Neuronal stem cell (in vitro differentiated cells): ENCODE data around the gene SYTL1.

ENCODE experiments used
- DNase-seq: peaks from one replicate; pipeline ENCODE4 v3.0.0-alpha.2; 2013; ENCODE audit warnings: low spot score
- H2AFZ ChIP-seq: one replicate; pipeline ENCODE4 v1.6.1; 2013; ENCODE audit warnings: mild to moderate bottlenecking, low read length, inconsistent platforms
- H2AK5ac ChIP-seq: 2 replicates; pipeline ENCODE4 v1.6.1; 2013; ENCODE audit warnings: low read depth, mild to moderate bottlenecking, inconsistent platforms, low read length, moderate library complexity, mixed read lengths
- H2BK120ac ChIP-seq: 2 replicates; pipeline ENCODE4 v1.6.1; 2013; ENCODE audit warnings: low read depth, mild to moderate bottlenecking, inconsistent platforms, low read length, moderate library complexity, mixed read lengths
- H2BK12ac ChIP-seq: one replicate; pipeline ENCODE4 v1.6.1; 2013; ENCODE audit warnings: low read length, inconsistent platforms
- H2BK15ac ChIP-seq: 2 replicates; pipeline ENCODE4 v1.6.1; 2013; ENCODE audit warnings: mild to moderate bottlenecking, low read length, inconsistent platforms, mixed read lengths
- H2BK5ac ChIP-seq: one replicate; pipeline ENCODE4 v1.6.1; 2013; ENCODE audit warnings: inconsistent platforms, mild to moderate bottlenecking, low read length, moderate library complexity
- H3K14ac ChIP-seq: one replicate; pipeline ENCODE4 v1.6.1; 2013; ENCODE audit warnings: low read length, inconsistent platforms
- H3K18ac ChIP-seq: 2 replicates; pipeline ENCODE4 v1.6.1; 2013; ENCODE audit warnings: low read length, inconsistent platforms
- H3K23ac ChIP-seq: 2 replicates; pipeline ENCODE4 v1.6.1; 2013; ENCODE audit warnings: low read depth, mild to moderate bottlenecking, mixed read lengths, low read length, inconsistent platforms; ENCODE audit not compliant: poor library complexity
- H3K27ac ChIP-seq: replicated peaks from 3 replicates; pipeline ENCODE4 v1.5.1; 2013; ENCODE audit warnings: low read length, inconsistent platforms
- H3K27me3 ChIP-seq, 3 experiments: 2 replicates each; pipeline ENCODE4 v1.6.1; 2013; ENCODE audit warnings: low read length in 3 of 3, mild to moderate bottlenecking in 2 of 3, inconsistent platforms in 1 of 3, low read depth in 1 of 3, mixed read lengths in 1 of 3, moderate library complexity in 1 of 3; ENCODE audit not compliant: control insufficient read depth in 3 of 3, insufficient read depth in 3 of 3
- H3K36me3 ChIP-seq, 2 donors: replicated peaks in 1 of 2; 2 replicates each; pipeline ENCODE4 v1.6.1; 2013; ENCODE audit warnings: low read length in 2 of 2; ENCODE audit not compliant: control insufficient read depth in 2 of 2, insufficient read depth in 2 of 2
- H3K4ac ChIP-seq: 2 replicates; pipeline ENCODE4 v1.6.1; 2013; ENCODE audit warnings: inconsistent platforms, mild to moderate bottlenecking, low read length, moderate library complexity
- H3K4me1 ChIP-seq, 2 donors: 1 replicate in 1 of 2; 2 replicates in 1 of 2; pipeline ENCODE4 v1.6.1; 2013; ENCODE audit warnings: low read length in 2 of 2, low read depth in 1 of 2; ENCODE audit not compliant: control insufficient read depth in 2 of 2, insufficient read depth in 1 of 2
- H3K4me2 ChIP-seq: one replicate; pipeline ENCODE4 v1.6.1; 2013; ENCODE audit warnings: mild to moderate bottlenecking, low read length, inconsistent platforms; ENCODE audit not compliant: insufficient read depth, poor library complexity, severe bottlenecking
- H3K4me3 ChIP-seq, 2 donors: 2 replicates each; pipeline ENCODE4 v1.5.1; 2013; ENCODE audit warnings: low read length in 2 of 2, mild to moderate bottlenecking in 2 of 2, inconsistent platforms in 1 of 2, moderate library complexity in 1 of 2
- H3K79me1 ChIP-seq: one replicate; pipeline ENCODE4 v1.6.1; 2013; ENCODE audit warnings: low read depth, mild to moderate bottlenecking, inconsistent platforms, low read length, moderate library complexity
- H3K9ac ChIP-seq: one replicate; pipeline ENCODE4 v1.6.1; 2013; ENCODE audit warnings: mild to moderate bottlenecking, low read depth, low read length, inconsistent platforms; ENCODE audit not compliant: poor library complexity
- H3K9me3 ChIP-seq, 2 donors: replicated peaks in 1 of 2; 2 replicates each; pipeline versions ENCODE3 to v1.6.1; 2013; ENCODE audit warnings: low read length in 2 of 2, mild to moderate bottlenecking in 2 of 2, inconsistent platforms in 1 of 2, low read depth in 1 of 2, mixed read lengths in 1 of 2, moderate library complexity in 1 of 2; ENCODE audit not compliant: control insufficient read depth in 2 of 2, insufficient read depth in 1 of 2
- H4K8ac ChIP-seq: one replicate; pipeline ENCODE4 v1.6.1; 2013; ENCODE audit warnings: low read depth, mild to moderate bottlenecking, inconsistent platforms, low read length, moderate library complexity
- H4K91ac ChIP-seq: one replicate; pipeline ENCODE4 v1.6.1; 2013; ENCODE audit warnings: low read length, low read depth, mild to moderate bottlenecking, inconsistent platforms; ENCODE audit not compliant: poor library complexity
- WGBS, 2 donors: extraction: QIAGEN DNeasy Blood & Tissue Kit; methylation state at CpG; one replicate each; pipeline ENCODE4 v1.1.7; 2013; ENCODE audit warnings: missing lambda C conversion rate in 2 of 2, mixed read lengths in 1 of 2; ENCODE audit not compliant: insufficient read length in 2 of 2, insufficient replicate concordance in 1 of 2; ENCODE audit errors: extremely low coverage in 2 of 2; 5-methylcytosine and 5-hydroxymethylcytosine counted together

The SYTL1 gene

GRCh38 chr1:27331426-27331825, 10.4 kb upstream of the SYTL1 start:
- no peak overlapping the region for H2BK120ac ChIP-seq
- H3K4ac ChIP-seq, result no peak overlapping the region
- H4K8ac ChIP-seq, result no peak overlapping the region
- no peak overlapping the region for H3K23ac ChIP-seq
- H2AFZ ChIP-seq, result no peak overlapping the region
- H2BK15ac ChIP-seq, result no peak overlapping the region
- H3K36me3 ChIP-seq, result peaks cover 42 to 93% of the 10 kb centered on the region in 2 donors
- H3K4me2 ChIP-seq, result no peak overlapping the region
- DNase-seq, result no peak
- H3K9me3 ChIP-seq, result no peaks in the 10 kb centered on the region
- H3K27me3 ChIP-seq, result peaks cover 0 to 2% (median 0%) of the 10 kb centered on the region in 3 experiments
- H2BK5ac ChIP-seq, result no peak overlapping the region
- WGBS, 2 donors, result no CpG with 5 or more reads among the region's 3 CpGs
- no peaks in the 10 kb centered on the region for H3K79me1 ChIP-seq
- H3K4me1 ChIP-seq, result peaks cover 0 to 1% of the 10 kb centered on the region in 2 donors
- no peak overlapping the region for H3K27ac ChIP-seq
- no peak overlapping the region for H3K9ac ChIP-seq
- no peak overlapping the region for H4K91ac ChIP-seq
- no peak overlapping the region for H3K4me3 ChIP-seq
- H3K14ac ChIP-seq, result no peak overlapping the region
- H3K18ac ChIP-seq, result no peak overlapping the region
- H2AK5ac ChIP-seq, result no peak overlapping the region
- no peak overlapping the region for H2BK12ac ChIP-seq

DNA sequence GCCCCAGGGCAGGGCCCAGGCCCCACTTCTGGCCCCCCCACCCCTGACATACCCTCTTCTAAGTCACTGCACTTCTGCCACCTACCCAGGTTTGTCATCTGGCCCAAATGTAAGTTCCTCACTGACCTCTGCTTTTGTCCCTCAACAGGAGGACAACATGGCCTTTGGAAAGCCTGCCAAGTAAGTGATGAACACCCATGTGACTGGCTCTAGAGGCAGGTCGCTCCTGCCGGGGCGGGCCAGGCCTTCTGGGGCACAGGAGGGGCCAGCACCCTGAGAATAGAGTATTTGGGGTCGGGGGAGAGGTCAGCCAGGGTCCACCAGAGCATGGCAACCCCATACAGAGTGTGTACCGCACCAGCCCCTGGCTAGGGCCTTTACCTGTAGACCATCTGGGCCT, 9.9 kb upstream of the SYTL1 start:
- Histone ChIP-seq H3K4me3 (no peak overlapping the region), H3K9ac (no peak overlapping the region), H3K14ac (no peak overlapping the region), H4K91ac (no peak overlapping the region), H2BK15ac (no peak overlapping the region), H3K9me3 (no peaks in the 10 kb centered on the region), H2BK120ac (no peak overlapping the region), H2BK12ac (no peak overlapping the region), H2AK5ac (no peak overlapping the region), H2AFZ (no peak overlapping the region), H2BK5ac (no peak overlapping the region), H3K18ac (no peak overlapping the region), H3K4me1 (peaks cover 0 to 1% of the 10 kb centered on the region in 2 donors), H4K8ac (no peak overlapping the region), H3K36me3 (peaks cover 39 to 93% of the 10 kb centered on the region in 2 donors), H3K79me1 (no peaks in the 10 kb centered on the region), H3K4me2 (no peak overlapping the region), H3K4ac (no peak overlapping the region), H3K27ac (no peak overlapping the region), H3K23ac (no peak overlapping the region), H3K27me3 (peaks cover 0 to 2% (median 0%) of the 10 kb centered on the region in 3 experiments)
- no CpG with 5 or more reads among the region's 5 CpGs for WGBS, 2 donors
- DNase-seq, result no peak

DNA sequence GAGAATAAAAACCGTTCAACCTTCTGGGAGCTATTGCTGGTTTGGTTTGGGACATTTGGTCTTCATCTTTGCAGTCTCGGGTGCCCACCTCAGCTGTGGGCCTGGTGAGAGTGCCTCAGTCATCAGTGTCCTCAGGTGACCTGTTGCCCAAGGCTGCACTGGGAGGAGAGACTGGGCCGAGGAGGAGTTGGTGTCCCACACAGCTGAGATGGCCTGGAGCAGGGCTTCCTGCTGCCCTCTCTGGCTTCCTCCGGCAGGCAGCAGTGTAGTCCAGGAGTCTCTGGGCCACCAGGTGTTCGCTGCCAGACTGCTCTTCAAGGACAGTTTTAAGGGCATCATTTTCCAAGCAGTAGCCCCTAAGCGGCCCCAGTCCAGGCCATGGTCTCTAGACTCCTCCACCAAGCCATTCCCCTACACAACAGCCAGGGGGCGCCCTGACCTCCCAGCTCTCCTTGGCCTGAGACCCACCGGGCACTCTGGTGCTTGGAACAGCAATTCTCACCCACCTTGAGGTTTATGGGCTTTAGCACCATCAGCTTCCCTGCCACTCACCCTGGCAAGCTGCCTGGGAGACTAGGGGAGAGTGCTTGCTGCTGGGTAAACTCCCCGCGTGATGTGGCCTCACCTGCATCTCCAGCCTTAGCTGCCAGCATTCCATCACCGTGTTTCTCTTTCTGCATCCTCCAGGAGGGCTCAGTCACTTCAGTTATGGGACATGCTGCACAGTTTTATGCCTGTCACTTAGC, 9.1 kb upstream of the SYTL1 start:
- no peaks in the 10 kb centered on the region for H3K79me1 ChIP-seq
- no peak overlapping the region for H3K27ac ChIP-seq
- H3K4ac ChIP-seq, result no peak overlapping the region
- no peak overlapping the region for H2BK15ac ChIP-seq
- no peak overlapping the region for H4K8ac ChIP-seq
- no peak overlapping the region for H2AFZ ChIP-seq
- no peaks in the 10 kb centered on the region for H3K9me3 ChIP-seq
- H3K4me2 ChIP-seq, result no peak overlapping the region
- H2BK5ac ChIP-seq, result no peak overlapping the region
- H2BK120ac ChIP-seq, result no peak overlapping the region
- H3K9ac ChIP-seq, result peak overlapping the region; percentile 80
- WGBS, 2 donors, result no CpG with 5 or more reads among the region's 11 CpGs
- no peak overlapping the region for H3K18ac ChIP-seq
- no peak overlapping the region for H2BK12ac ChIP-seq
- H3K14ac ChIP-seq, result peak overlapping the region; percentile 72
- peak overlapping the region; percentile 77 for H3K23ac ChIP-seq
- peaks cover 39 to 86% of the 10 kb centered on the region in 2 donors for H3K36me3 ChIP-seq
- peaks cover 0 to 2% (median 0%) of the 10 kb centered on the region in 3 experiments for H3K27me3 ChIP-seq
- peaks cover 0 to 1% of the 10 kb centered on the region in 2 donors for H3K4me1 ChIP-seq
- H4K91ac ChIP-seq, result no peak overlapping the region
- H2AK5ac ChIP-seq, result peak overlapping the region; percentile 5
- no peak for DNase-seq
- H3K4me3 ChIP-seq, result peak overlapping the region in 1 of 2 donors; percentile 33

DNA sequence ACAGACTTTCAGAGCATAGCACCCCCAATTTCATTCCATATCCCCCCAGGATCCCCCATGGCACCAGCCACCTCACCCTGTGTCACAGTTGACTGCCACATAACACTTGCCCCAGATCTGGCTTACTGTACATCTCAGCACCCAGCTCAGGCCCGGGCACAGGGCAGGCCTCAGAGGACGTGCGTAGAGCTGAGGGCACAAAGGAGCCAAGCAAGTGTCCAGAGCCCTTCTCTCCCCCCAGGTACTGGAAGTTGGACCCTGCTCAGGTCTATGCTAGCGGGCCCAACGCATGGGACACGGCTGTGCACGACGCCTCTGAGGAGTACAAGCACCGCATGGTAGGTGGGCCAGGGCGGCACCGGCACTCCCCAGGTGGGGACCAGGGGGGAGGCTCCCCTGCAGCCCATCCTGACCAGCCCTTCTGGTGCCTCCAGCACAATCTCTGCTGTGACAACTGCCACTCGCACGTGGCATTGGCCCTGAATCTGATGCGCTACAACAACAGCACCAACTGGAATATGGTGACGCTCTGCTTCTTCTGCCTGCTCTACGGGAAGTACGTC, 8.0 kb upstream of the SYTL1 start:
- H2BK5ac ChIP-seq, result no peak overlapping the region
- peak overlapping the region; percentile 12 for H3K23ac ChIP-seq
- H4K8ac ChIP-seq, result no peak overlapping the region
- H3K18ac ChIP-seq, result no peak overlapping the region
- H3K9me3 ChIP-seq, result no peaks in the 10 kb centered on the region
- H3K4me3 ChIP-seq, result no peak overlapping the region
- no CpG with 5 or more reads among the region's 17 CpGs for WGBS, 2 donors
- peaks cover 39 to 76% of the 10 kb centered on the region in 2 donors for H3K36me3 ChIP-seq
- no peak overlapping the region for H2AK5ac ChIP-seq
- DNase-seq, result no peak
- H3K9ac ChIP-seq, result no peak overlapping the region
- H3K14ac ChIP-seq, result no peak overlapping the region
- H2BK15ac ChIP-seq, result no peak overlapping the region
- no peak overlapping the region for H3K27ac ChIP-seq
- peaks cover 0 to 2% (median 0%) of the 10 kb centered on the region in 3 experiments for H3K27me3 ChIP-seq
- H3K79me1 ChIP-seq, result no peaks in the 10 kb centered on the region
- H4K91ac ChIP-seq, result no peak overlapping the region
- H3K4me2 ChIP-seq, result no peak overlapping the region
- peaks cover 3 to 6% of the 10 kb centered on the region in 2 donors for H3K4me1 ChIP-seq
- no peak overlapping the region for H2AFZ ChIP-seq
- no peak overlapping the region for H2BK12ac ChIP-seq
- H3K4ac ChIP-seq, result no peak overlapping the region
- H2BK120ac ChIP-seq, result no peak overlapping the region
